ENCODE data around the gene MOSPD3.

The MOSPD3 gene

GRCh38 chr7:100575746-100576383 lies 36.5 kb upstream of the MOSPD3 start:
- DNase-seq (ENCODE audit: low spot score) = no peak

GRCh38 chr7:100576384-100576993 lies 35.9 kb upstream of the MOSPD3 start:
- DNase-seq (ENCODE audit: low spot score) = no peak

GRCh38 chr7:100577103-100577502 lies 35.2 kb upstream of the MOSPD3 start:
- no peak for DNase-seq (ENCODE audit: low spot score)

GRCh38 chr7:100577507-100577906 lies 34.8 kb upstream of the MOSPD3 start:
- no peak for DNase-seq (ENCODE audit: low spot score)

GRCh38 chr7:100578246-100579183 lies 33.8 kb upstream of the MOSPD3 start:
- no peak for DNase-seq (ENCODE audit: low spot score)

- no peak for DNase-seq (ENCODE audit: low spot score)
Measured at GRCh38 chr7:100580466-100581283, 31.7 kb upstream of the MOSPD3 start.

GRCh38 chr7:100582041-100582579 lies 30.2 kb upstream of the MOSPD3 start:
- DNase-seq (ENCODE audit: low spot score) = no peak

- DNase-seq (ENCODE audit: low spot score) = no peak
Measured at GRCh38 chr7:100582650-100583049, 29.7 kb upstream of the MOSPD3 start.

GRCh38 chr7:100583132-100584053 lies 28.9 kb upstream of the MOSPD3 start:
- no peak for DNase-seq (ENCODE audit: low spot score)

GRCh38 chr7:100584054-100584682 lies 28.2 kb upstream of the MOSPD3 start:
- no peak for DNase-seq (ENCODE audit: low spot score)

GRCh38 chr7:100584683-100585510 lies 27.4 kb upstream of the MOSPD3 start:
- DNase-seq (ENCODE audit: low spot score) = peak; percentile 55

GRCh38 chr7:100585511-100586265 lies 26.7 kb upstream of the MOSPD3 start, which contains the start of gene LRCH4:
LRCH4 (minus strand) TSS chr7:100586129; CDS start chr7:100586100, 29 bp downstream.
- DNase-seq (ENCODE audit: low spot score) = peak; percentile 80

- DNase-seq (ENCODE audit: low spot score) = peak; percentile 100
Measured at GRCh38 chr7:100586266-100587025, 25.9 kb upstream of the MOSPD3 start, which contains the start of gene FBXO24. FBXO24 (plus strand) TSS chr7:100586328; CDS start chr7:100586626, 298 bp downstream.

- no peak for DNase-seq (ENCODE audit: low spot score)
Measured at GRCh38 chr7:100588438-100588837, 23.9 kb upstream of the MOSPD3 start.

GRCh38 chr7:100589341-100589947 lies 22.9 kb upstream of the MOSPD3 start:
- DNase-seq (ENCODE audit: low spot score) = no peak

- no peak for DNase-seq (ENCODE audit: low spot score)
Measured at GRCh38 chr7:100590077-100590737, 22.1 kb upstream of the MOSPD3 start.
